ENCODE results near the gene SLC25A45. TPM values are rescaled to one million over a fixed set of nuclear protein-coding genes. Genes with fewer than 3 reads are reported as not detected.

The SLC25A45 gene
- total RNA-seq, 1 experiment from 2014 or later: 8.5 TPM

GRCh38 chr11:65411681-65412070, 29.2 kb upstream of the SLC25A45 start:
- ChIA-PET CTCF (no interaction called here), POLR2A (no interaction called here)
- Mint-ChIP-seq H3K4me1 (ENCODE audit: low read depth, unreplicated experiment) (peaks cover 11% of the 10 kb centered on the region), H3K4me3 (ENCODE audit: unreplicated experiment) (no peak overlapping the region), H3K36me3 (ENCODE audit: insufficient read depth, unreplicated experiment) (peaks cover 64% of the 10 kb centered on the region), H3K27me3 (ENCODE audit: insufficient read depth, unreplicated experiment) (no peaks in the 10 kb centered on the region), H3K27ac (ENCODE audit: unreplicated experiment) (peak overlapping the region; percentile 17), H3K9me3 (ENCODE audit: unreplicated experiment) (no peaks in the 10 kb centered on the region)
- no peaks in the 10 kb centered on the region for H3K9me3 ChIP-seq
- intact Hi-C loops (cut with micrococcal nuclease; ENCODE audit: unreplicated experiment): no loop called here
- no peak for DNase-seq
- no TSS peak for BruUV-seq (replicated peaks)
- no peak overlapping the region for H3K4me3 ChIP-seq (ENCODE audit: low read depth, low read length)
- TF ChIP-seq CTCF (IDR thresholded peaks at IDR 0.05; ENCODE audit: insufficient read depth in 1 of 2, low read depth in 1 of 2, low read length in 1 of 2, severe bottlenecking in 1 of 2, unreplicated experiment in 1 of 2): no peak
- H3K36me3 ChIP-seq (ENCODE audit: control insufficient read depth, insufficient read depth, low read length): no peaks in the 10 kb centered on the region; the same call in none of the 2 replicates
- H3K4me1 ChIP-seq: peaks cover 11% of the 10 kb centered on the region
- no peaks in the 10 kb centered on the region for H3K27me3 ChIP-seq (replicated peaks; ENCODE audit: control insufficient read depth, insufficient read depth, low read length)

- intact Hi-C loops (cut with micrococcal nuclease; ENCODE audit: unreplicated experiment): no loop called here
- BruUV-seq (replicated peaks): no TSS peak
- H3K27me3 ChIP-seq (replicated peaks; ENCODE audit: control insufficient read depth, insufficient read depth, low read length): no peaks in the 10 kb centered on the region
- Mint-ChIP-seq H3K27ac (ENCODE audit: unreplicated experiment) (peak overlapping the region; percentile 17), H3K27me3 (ENCODE audit: insufficient read depth, unreplicated experiment) (no peaks in the 10 kb centered on the region), H3K4me3 (ENCODE audit: unreplicated experiment) (no peak overlapping the region), H3K9me3 (ENCODE audit: unreplicated experiment) (no peaks in the 10 kb centered on the region), H3K4me1 (ENCODE audit: low read depth, unreplicated experiment) (peaks cover 9% of the 10 kb centered on the region), H3K36me3 (ENCODE audit: insufficient read depth, unreplicated experiment) (peaks cover 59% of the 10 kb centered on the region)
- no peaks in the 10 kb centered on the region; the same call in none of the 2 replicates for H3K36me3 ChIP-seq (ENCODE audit: control insufficient read depth, insufficient read depth, low read length)
- H3K4me3 ChIP-seq (ENCODE audit: low read depth, low read length): no peak overlapping the region
- DNase-seq: peak in 1 of 2 experiments; percentile 32
- no peak for TF ChIP-seq CTCF (IDR thresholded peaks at IDR 0.05; ENCODE audit: insufficient read depth in 1 of 2, low read depth in 1 of 2, low read length in 1 of 2, severe bottlenecking in 1 of 2, unreplicated experiment in 1 of 2)
- H3K4me1 ChIP-seq: peaks cover 7% of the 10 kb centered on the region
- no peaks in the 10 kb centered on the region for H3K9me3 ChIP-seq
- CTCF ChIA-PET: no interaction called here
- POLR2A ChIA-PET: no interaction called here
These were observed 28.7 kb upstream of the SLC25A45 start for GRCh38 chr11:65410936-65411680.

GRCh38 chr11:65404638-65405339, 22.3 kb upstream of the SLC25A45 start:
- Mint-ChIP-seq H3K4me3 (ENCODE audit: unreplicated experiment) (no peak overlapping the region), H3K9me3 (ENCODE audit: unreplicated experiment) (no peaks in the 10 kb centered on the region), H3K27me3 (ENCODE audit: insufficient read depth, unreplicated experiment) (no peaks in the 10 kb centered on the region), H3K27ac (ENCODE audit: unreplicated experiment) (no peak overlapping the region), H3K4me1 (ENCODE audit: low read depth, unreplicated experiment) (peaks cover 4% of the 10 kb centered on the region), H3K36me3 (ENCODE audit: insufficient read depth, unreplicated experiment) (peaks cover 79% of the 10 kb centered on the region)
- Histone ChIP-seq H3K4me3 (ENCODE audit: low read depth, low read length) (no peak overlapping the region), H3K36me3 (ENCODE audit: control insufficient read depth, insufficient read depth, low read length) (peaks cover 4% of the 10 kb centered on the region; the same call in 1 of the 2 replicates), H3K9me3 (no peaks in the 10 kb centered on the region), H3K27me3 (replicated peaks; ENCODE audit: control insufficient read depth, insufficient read depth, low read length) (no peaks in the 10 kb centered on the region), H3K4me1 (0 out of 2 replicates have a peak, but pooled peaks cover 3% of the 10 kb centered on the region)
- no peak for DNase-seq
- intact Hi-C loops (cut with micrococcal nuclease; ENCODE audit: unreplicated experiment): no loop called here
- no peak for TF ChIP-seq CTCF (IDR thresholded peaks at IDR 0.05; ENCODE audit: insufficient read depth in 1 of 2, low read depth in 1 of 2, low read length in 1 of 2, severe bottlenecking in 1 of 2, unreplicated experiment in 1 of 2)
- no TSS peak for BruUV-seq (replicated peaks)
- POLR2A ChIA-PET: no interaction called here
- CTCF ChIA-PET: no interaction called here
